ENCODE results near the gene ANKRD29.
"Not testable (repeated sequence)": the region's sequence is repeated elsewhere in the genome, so short reads cannot be mapped to it uniquely, and the experiment has no call there.

ANKRD29 gene

DNA sequence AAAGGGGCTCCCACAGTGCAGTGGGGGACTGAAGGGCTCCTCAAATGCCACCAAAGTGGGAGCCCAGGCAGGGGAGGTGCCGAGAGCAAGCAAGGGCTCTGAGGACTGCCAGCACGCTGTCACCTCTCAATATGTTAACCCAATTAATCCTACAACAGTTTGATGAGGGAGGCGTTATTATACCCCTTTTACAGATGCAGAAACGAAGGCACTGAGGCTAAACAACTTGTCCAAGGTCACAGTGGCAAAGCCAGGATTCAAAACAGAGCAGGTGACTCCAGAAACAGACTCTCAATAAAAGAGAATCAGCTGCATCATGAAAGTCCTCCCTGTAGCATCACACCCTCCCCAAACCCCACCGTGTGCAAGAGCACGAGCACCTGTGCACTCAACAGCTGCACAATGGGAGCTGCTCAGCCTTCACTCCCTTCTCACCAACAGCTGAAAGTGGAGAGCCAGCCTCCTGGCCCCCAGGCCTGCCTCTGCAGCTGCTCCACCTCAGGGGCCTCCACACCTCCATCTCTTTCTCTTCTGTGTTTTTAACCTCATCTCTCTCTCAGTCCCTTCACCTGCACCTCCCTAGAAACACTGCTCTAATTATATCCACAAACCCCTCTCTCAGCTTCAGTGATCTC is 84.5 kb downstream of the ANKRD29 start:
- Histone ChIP-seq H3K27ac (ENCODE audit: low read depth, low read length) (no peak overlapping the region), H3K9me3 (ENCODE audit: control insufficient read depth, insufficient read depth, low read length) (no peaks in the 10 kb centered on the region), H3K27me3 (ENCODE audit: control insufficient read depth, insufficient read depth, low read length) (no peaks in the 10 kb centered on the region), H3K4me1 (ENCODE audit: control insufficient read depth, insufficient read depth, low read length) (peaks cover 12% of the 10 kb centered on the region), H3K9ac (ENCODE audit: low read depth, low read length) (no peak overlapping the region), H3K4me3 (ENCODE audit: low read depth, low read length) (no peak overlapping the region), H3K36me3 (ENCODE audit: control insufficient read depth, insufficient read depth, low read length) (peaks cover 17% of the 10 kb centered on the region)

DNA sequence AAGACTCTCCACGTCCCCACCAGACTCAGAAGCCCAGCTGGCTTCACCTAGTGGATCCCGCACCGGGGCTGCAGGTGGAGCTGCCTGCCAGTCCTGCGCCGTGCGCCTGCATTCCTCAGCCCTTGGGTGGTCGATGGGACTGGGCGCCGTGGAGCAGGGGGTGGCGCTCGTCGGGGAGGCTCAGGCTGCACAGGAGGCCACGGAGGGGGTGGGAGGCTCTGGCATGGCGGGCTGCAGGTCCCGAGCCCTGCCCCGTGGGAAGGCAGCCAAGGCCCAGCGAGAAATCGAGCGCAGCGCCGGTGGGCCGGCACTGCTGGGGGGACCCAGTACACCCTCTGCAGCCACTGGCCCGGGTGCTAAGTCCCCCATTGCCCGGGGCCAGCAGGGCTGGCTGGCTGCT is 85.2 kb downstream of the ANKRD29 start:
- H3K9me3 ChIP-seq (ENCODE audit: control insufficient read depth, insufficient read depth, low read length); H3K9ac ChIP-seq (ENCODE audit: low read depth, low read length); H3K27ac ChIP-seq (ENCODE audit: low read depth, low read length); H3K27me3 ChIP-seq (ENCODE audit: control insufficient read depth, insufficient read depth, low read length); H3K4me3 ChIP-seq (ENCODE audit: low read depth, low read length): not testable (repeated sequence)
- peaks cover 24% of the 10 kb centered on the region for H3K36me3 ChIP-seq (ENCODE audit: control insufficient read depth, insufficient read depth, low read length)
- H3K4me1 ChIP-seq (ENCODE audit: control insufficient read depth, insufficient read depth, low read length): peaks cover 12% of the 10 kb centered on the region; the same call in 1 of the 2 replicates

DNA sequence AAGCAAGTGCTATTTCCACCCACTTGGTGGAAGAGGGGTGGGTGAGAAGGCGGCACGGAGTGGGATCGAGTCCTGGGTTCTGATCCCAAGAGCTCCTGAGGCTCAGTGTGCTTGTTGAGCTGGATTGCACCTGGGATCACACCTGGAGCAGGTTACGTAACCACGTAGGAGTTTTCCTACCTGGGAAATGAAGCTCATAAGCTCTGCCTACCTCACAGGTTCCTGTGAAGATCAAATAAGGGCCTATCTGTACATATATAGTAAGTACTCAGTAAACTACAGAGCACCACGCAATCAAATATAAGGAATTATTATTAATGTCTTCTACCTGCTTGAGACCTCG is 87.4 kb downstream of the ANKRD29 start:
- Histone ChIP-seq H3K36me3 (ENCODE audit: control insufficient read depth, insufficient read depth, low read length) (peaks cover 39% of the 10 kb centered on the region), H3K9me3 (ENCODE audit: control insufficient read depth, insufficient read depth, low read length) (no peaks in the 10 kb centered on the region), H3K4me3 (ENCODE audit: low read depth, low read length) (no peak overlapping the region), H3K9ac (ENCODE audit: low read depth, low read length) (no peak overlapping the region), H3K4me1 (ENCODE audit: control insufficient read depth, insufficient read depth, low read length) (peaks cover 12% of the 10 kb centered on the region; the same call in 1 of the 2 replicates), H3K27me3 (ENCODE audit: control insufficient read depth, insufficient read depth, low read length) (no peaks in the 10 kb centered on the region), H3K27ac (ENCODE audit: low read depth, low read length) (no peak overlapping the region)

DNA sequence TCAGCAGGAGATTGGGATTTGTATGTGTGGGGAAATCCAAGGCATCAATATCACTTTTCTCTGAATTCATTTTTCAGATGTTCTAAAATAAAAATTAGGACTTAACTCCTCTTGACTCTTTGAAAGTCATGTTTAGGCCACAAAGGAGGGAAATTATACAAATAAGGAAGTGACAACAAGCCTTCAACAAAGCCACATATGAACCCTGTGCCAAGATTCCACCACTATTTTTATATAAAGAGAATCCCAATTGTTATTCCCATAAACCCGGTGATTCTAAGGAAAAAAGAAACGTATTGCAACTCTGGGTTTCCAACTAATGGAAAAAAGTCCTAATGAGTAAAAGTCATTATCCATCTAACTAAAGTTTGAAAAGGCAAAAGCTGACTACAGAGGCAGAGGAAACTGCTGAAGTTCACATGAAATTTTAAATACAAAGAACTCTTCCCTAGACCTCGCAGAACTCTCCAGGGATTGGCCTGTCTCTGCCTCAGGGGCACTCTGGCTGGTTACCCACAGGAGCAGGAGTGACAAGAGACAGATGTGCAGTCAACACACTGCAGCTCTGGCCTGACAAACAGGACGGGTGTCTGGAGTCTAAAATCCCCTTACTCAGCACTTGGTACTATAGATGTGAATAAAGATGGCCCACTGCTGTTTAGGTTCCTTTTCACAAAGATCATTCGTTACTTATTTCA is 88.0 kb downstream of the ANKRD29 start:
- Histone ChIP-seq H3K9me3 (ENCODE audit: control insufficient read depth, insufficient read depth, low read length) (no peaks in the 10 kb centered on the region), H3K27me3 (ENCODE audit: control insufficient read depth, insufficient read depth, low read length) (no peaks in the 10 kb centered on the region), H3K9ac (ENCODE audit: low read depth, low read length) (no peak overlapping the region), H3K36me3 (ENCODE audit: control insufficient read depth, insufficient read depth, low read length) (peaks cover 44% of the 10 kb centered on the region), H3K27ac (ENCODE audit: low read depth, low read length) (peak overlapping the region; percentile 42), H3K4me1 (ENCODE audit: control insufficient read depth, insufficient read depth, low read length) (peaks cover 12% of the 10 kb centered on the region; the same call in 1 of the 2 replicates), H3K4me3 (ENCODE audit: low read depth, low read length) (no peak overlapping the region)

DNA sequence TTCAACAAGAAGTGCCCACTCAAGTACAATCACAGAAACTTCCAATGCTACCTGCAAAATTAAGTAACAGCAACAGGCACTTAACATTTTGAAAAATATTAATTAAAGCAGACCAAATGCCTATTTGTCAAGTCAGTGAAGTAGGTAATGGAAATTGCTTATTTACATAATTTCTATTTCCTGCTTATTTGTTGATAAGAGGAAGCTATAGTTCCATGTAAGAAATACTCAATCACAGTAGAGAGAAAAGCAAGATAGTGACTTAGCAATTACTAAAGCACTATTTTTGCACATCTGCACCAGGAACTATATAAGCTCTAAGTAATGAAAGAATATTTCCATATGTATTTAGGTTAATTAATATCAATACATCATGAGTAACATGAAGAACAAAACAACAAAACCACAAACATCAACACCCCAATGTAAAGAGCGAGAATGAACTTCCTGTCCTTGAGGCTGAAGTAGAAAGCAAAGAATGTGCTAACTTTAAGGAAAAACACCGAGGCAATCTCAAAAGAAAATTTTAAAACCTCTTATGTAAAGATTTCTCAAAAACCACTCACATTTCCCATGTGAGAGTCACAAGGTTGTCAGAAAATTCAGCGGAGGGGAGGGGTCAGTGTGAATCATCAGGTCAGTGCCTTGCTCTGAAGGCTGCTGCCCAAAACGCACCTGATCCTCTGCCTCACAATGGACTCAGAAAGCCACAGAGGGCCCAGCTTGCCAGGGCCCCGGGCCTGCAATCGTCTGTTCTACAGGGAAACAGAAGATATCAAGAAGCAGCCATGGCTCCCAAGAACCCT is 88.9 kb downstream of the ANKRD29 start:
- peak overlapping the region; percentile 42 for H3K27ac ChIP-seq (ENCODE audit: low read depth, low read length)
- H3K4me3 ChIP-seq (ENCODE audit: low read depth, low read length): no peak overlapping the region
- peaks cover 53% of the 10 kb centered on the region for H3K36me3 ChIP-seq (ENCODE audit: control insufficient read depth, insufficient read depth, low read length)
- H3K4me1 ChIP-seq (ENCODE audit: control insufficient read depth, insufficient read depth, low read length): peaks cover 12% of the 10 kb centered on the region; the same call in 1 of the 2 replicates
- H3K9ac ChIP-seq (ENCODE audit: low read depth, low read length): no peak overlapping the region
- no peaks in the 10 kb centered on the region for H3K27me3 ChIP-seq (ENCODE audit: control insufficient read depth, insufficient read depth, low read length)
- H3K9me3 ChIP-seq (ENCODE audit: control insufficient read depth, insufficient read depth, low read length): no peaks in the 10 kb centered on the region

DNA sequence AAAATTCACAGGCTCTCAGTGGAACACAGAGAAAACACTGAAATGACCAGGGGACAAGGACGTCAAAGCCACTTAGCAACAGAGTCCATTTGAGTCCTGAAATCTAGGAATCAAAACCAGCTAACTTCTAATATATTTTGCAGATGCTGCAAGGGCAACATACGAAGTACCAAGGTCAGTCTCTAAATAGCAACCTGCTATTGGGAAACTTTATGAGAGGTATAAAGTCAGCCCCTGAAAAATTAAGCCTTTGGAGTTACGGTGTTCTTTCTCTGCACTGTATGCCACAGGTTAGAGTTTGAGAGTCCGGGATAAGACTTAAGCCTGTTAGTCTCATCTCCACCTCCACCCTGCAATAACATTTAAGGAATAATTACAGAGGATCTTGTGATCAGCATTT is 89.7 kb downstream of the ANKRD29 start:
- Histone ChIP-seq H3K4me1 (ENCODE audit: control insufficient read depth, insufficient read depth, low read length) (peaks cover 12% of the 10 kb centered on the region; the same call in 1 of the 2 replicates), H3K4me3 (ENCODE audit: low read depth, low read length) (no peak overlapping the region), H3K9ac (ENCODE audit: low read depth, low read length) (no peak overlapping the region), H3K9me3 (ENCODE audit: control insufficient read depth, insufficient read depth, low read length) (no peaks in the 10 kb centered on the region), H3K36me3 (ENCODE audit: control insufficient read depth, insufficient read depth, low read length) (peaks cover 61% of the 10 kb centered on the region), H3K27ac (ENCODE audit: low read depth, low read length) (no peak overlapping the region), H3K27me3 (ENCODE audit: control insufficient read depth, insufficient read depth, low read length) (no peaks in the 10 kb centered on the region)

DNA sequence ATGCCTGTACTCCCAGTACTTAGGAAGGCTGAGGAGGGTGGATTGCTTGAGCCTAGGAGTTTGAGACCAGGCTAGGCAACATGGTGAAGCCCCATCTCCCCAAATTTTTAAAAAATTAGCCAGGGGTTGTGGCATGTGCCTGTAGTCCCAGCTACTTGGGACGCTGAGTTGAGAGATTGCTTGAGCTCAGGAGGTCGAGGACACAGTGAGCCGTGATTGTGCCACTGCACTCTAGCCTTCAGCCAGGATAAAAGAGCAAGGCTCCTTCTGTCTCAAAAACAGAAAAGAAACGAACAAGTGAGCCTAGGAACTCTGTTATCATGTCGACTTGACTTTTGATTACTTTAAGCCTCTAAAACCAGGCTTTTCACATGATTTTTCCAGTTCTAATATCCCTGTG is 90.1 kb downstream of the ANKRD29 start:
- Histone ChIP-seq H3K27me3 (ENCODE audit: control insufficient read depth, insufficient read depth, low read length) (no peaks in the 10 kb centered on the region), H3K9ac (ENCODE audit: low read depth, low read length) (no peak overlapping the region), H3K27ac (ENCODE audit: low read depth, low read length) (no peak overlapping the region), H3K4me1 (ENCODE audit: control insufficient read depth, insufficient read depth, low read length) (peaks cover 12% of the 10 kb centered on the region; the same call in 1 of the 2 replicates), H3K4me3 (ENCODE audit: low read depth, low read length) (no peak overlapping the region), H3K36me3 (ENCODE audit: control insufficient read depth, insufficient read depth, low read length) (peaks cover 65% of the 10 kb centered on the region), H3K9me3 (ENCODE audit: control insufficient read depth, insufficient read depth, low read length) (no peaks in the 10 kb centered on the region)

DNA sequence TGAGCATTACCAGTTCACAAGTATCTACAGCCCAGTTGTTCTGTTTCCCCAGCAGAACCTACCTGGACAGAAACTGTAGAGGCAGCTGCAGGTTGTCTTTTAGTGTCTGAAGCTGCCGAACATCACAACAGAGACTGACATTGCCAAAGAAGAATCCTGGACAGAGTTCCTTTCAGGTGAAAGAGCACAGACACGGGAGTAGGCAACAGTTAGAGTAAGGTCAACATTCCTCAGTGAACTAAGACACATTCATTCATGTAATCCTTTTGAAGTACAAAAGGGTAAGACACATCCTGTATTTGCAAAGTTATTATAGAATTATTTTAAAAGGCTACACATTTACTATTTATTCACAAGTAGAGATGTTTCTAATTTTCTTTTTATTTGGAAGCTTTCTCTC is 90.7 kb downstream of the ANKRD29 start:
- H3K27me3 ChIP-seq (ENCODE audit: control insufficient read depth, insufficient read depth, low read length): no peaks in the 10 kb centered on the region
- H3K4me3 ChIP-seq (ENCODE audit: low read depth, low read length): no peak overlapping the region
- H3K9ac ChIP-seq (ENCODE audit: low read depth, low read length): no peak overlapping the region
- H3K27ac ChIP-seq (ENCODE audit: low read depth, low read length): no peak overlapping the region
- peaks cover 71% of the 10 kb centered on the region for H3K36me3 ChIP-seq (ENCODE audit: control insufficient read depth, insufficient read depth, low read length)
- H3K4me1 ChIP-seq (ENCODE audit: control insufficient read depth, insufficient read depth, low read length): peaks cover 12% of the 10 kb centered on the region; the same call in 1 of the 2 replicates
- no peaks in the 10 kb centered on the region for H3K9me3 ChIP-seq (ENCODE audit: control insufficient read depth, insufficient read depth, low read length)

DNA sequence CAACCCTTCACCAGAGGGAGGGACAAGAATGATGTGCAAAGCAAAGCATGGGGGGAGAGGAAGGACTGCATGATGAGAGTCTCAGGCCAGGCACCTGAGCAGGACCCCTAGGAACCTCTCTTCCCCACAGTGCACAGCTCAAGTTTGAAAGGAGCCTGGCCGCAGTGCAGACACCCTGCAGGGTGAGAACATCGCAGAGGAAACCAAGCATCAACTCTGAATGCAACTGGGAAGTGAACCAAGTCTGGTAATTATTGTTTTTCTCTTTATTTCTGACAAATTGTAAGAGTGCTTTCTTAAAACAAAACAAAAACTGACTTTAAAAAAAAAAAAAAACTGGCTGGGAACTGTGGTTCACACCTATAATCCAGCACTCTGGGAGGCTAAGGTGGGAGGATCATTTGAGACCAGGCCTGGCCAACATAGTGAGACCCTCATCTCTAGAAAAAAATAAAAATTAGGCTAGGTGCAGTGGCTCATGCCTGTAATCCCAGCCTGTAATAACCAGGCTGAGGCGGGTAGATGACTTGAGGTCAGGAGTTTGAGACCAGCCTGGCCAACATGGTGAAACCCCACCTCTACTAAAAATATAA is 91.7 kb downstream of the ANKRD29 start:
- no peaks in the 10 kb centered on the region for H3K9me3 ChIP-seq (ENCODE audit: control insufficient read depth, insufficient read depth, low read length)
- peaks cover 77% of the 10 kb centered on the region for H3K36me3 ChIP-seq (ENCODE audit: control insufficient read depth, insufficient read depth, low read length)
- H3K27ac ChIP-seq (ENCODE audit: low read depth, low read length): no peak overlapping the region
- no peaks in the 10 kb centered on the region for H3K27me3 ChIP-seq (ENCODE audit: control insufficient read depth, insufficient read depth, low read length)
- H3K4me3 ChIP-seq (ENCODE audit: low read depth, low read length): no peak overlapping the region
- no peak overlapping the region for H3K9ac ChIP-seq (ENCODE audit: low read depth, low read length)
- H3K4me1 ChIP-seq (ENCODE audit: control insufficient read depth, insufficient read depth, low read length): peaks cover 12% of the 10 kb centered on the region; the same call in 1 of the 2 replicates

DNA sequence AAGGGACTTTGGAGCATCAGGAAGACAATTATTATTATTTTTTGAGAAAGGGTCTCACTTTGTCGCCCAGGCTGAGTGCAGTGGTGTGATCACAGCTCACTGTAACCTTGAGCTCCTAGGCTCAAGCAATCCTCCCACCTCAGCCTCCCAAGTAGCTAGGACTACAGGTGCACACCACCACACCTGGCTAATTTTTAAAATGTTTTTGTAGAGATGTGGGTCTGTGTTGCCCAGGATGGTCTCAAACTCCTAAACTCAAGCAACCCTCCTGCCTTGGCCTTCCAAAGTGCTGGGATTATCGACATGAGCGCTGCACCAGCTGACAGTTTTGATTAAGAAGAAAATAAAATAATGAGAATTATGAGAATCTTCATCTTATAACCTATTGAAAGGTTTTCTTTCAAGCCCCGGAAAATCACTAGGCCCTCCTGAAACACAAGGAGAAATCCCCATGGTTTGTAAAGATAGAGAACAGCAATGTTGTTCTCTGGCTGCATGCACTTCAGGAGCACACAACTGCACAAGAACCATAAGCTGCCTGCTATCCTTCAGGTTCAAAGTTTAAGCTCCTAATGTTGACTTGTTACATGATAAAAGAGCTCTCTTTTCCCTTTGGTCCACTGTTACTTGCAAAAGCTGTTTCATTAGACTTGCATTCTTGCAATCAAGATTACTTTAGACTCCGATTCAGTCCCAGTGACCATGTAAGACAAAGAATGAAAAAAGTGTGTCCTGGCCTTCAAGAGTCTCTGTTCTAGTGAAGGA is 93.2 kb downstream of the ANKRD29 start:
- H3K27me3 ChIP-seq (ENCODE audit: control insufficient read depth, insufficient read depth, low read length): no peaks in the 10 kb centered on the region
- peaks cover 10% of the 10 kb centered on the region; the same call in 1 of the 2 replicates for H3K4me1 ChIP-seq (ENCODE audit: control insufficient read depth, insufficient read depth, low read length)
- no peak overlapping the region for H3K4me3 ChIP-seq (ENCODE audit: low read depth, low read length)
- no peak overlapping the region for H3K27ac ChIP-seq (ENCODE audit: low read depth, low read length)
- no peaks in the 10 kb centered on the region for H3K9me3 ChIP-seq (ENCODE audit: control insufficient read depth, insufficient read depth, low read length)
- peaks cover 88% of the 10 kb centered on the region for H3K36me3 ChIP-seq (ENCODE audit: control insufficient read depth, insufficient read depth, low read length)
- H3K9ac ChIP-seq (ENCODE audit: low read depth, low read length): no peak overlapping the region
